Colonic mucosa (tissue), 4 donors: ENCODE results near the gene GUCA2B. TPM values are rescaled to one million over a fixed set of nuclear protein-coding genes. Genes with fewer than 3 reads are reported as not detected.

ENCODE experiments used
- DNase-seq: peaks from one replicate; pipeline ENCODE4 v3.0.0-alpha.2; 2020
- H3K27ac ChIP-seq: fragments of 200-600 bp; one replicate; pipeline ENCODE4 v1.8.0; 2021
- H3K27me3 ChIP-seq: fragments of 200-600 bp; one replicate; pipeline ENCODE4 v1.8.0; 2021
- H3K36me3 ChIP-seq: fragments of 200-600 bp; one replicate; pipeline ENCODE4 v1.8.0; 2021
- H3K4me1 ChIP-seq: fragments of 200-600 bp; one replicate; pipeline ENCODE4 v1.8.0; 2021; ENCODE audit warnings: mild to moderate bottlenecking
- H3K4me3 ChIP-seq: fragments of 200-600 bp; one replicate; pipeline ENCODE4 v1.8.0; 2021
- H3K9ac ChIP-seq, 2 donors: one replicate each; pipeline ENCODE4 v1.7.0; 2013; ENCODE audit warnings: control low read depth in 2 of 2, low read depth in 2 of 2, low read length in 2 of 2
- H3K9me3 ChIP-seq: fragments of 200-600 bp; one replicate; pipeline ENCODE4 v1.8.0; 2021
- CTCF ChIP-seq: fragments of 200-600 bp; IDR thresholded peaks from one replicate; pipeline ENCODE4 v1.8.0; 2022; ENCODE audit warnings: antibody characterized with exemption, mild to moderate bottlenecking
- intact Hi-C: fragments of 100-400 bp; cut with DNase I; formaldehyde crosslinking; loops from one replicate; pipeline ENCODE4 v1.14.1; 2022
- total RNA-seq, 2 donors: library from RNA; stranded (reverse); fragmentation: NEBNext Ultra II Directional in 1 of 2; extraction: Animal tissue kit (Norgen Biotek cat#: 25700) in 1 of 2; gene quantifications; one replicate each; pipeline ENCODE4 v1.2.1, GENCODE V29; 2021
- donor health status: healthy.
- donor health status: DM: no; HTN: no; CAD: no.
- donor health status: DM: no; HTN: no; CAD: no.

The GUCA2B gene
- total RNA-seq, 2 donors from 2014 or later, result 27.7 to 44.5 TPM

GRCh38 chr1:42142894-42143675 is 10.1 kb upstream of the GUCA2B start:
- intact Hi-C loops, result no loop called here
- Histone ChIP-seq H3K4me3 (no peak overlapping the region), H3K27me3 (no peaks in the 10 kb centered on the region), H3K27ac (no peak overlapping the region), H3K36me3 (no peaks in the 10 kb centered on the region), H3K9me3 (no peaks in the 10 kb centered on the region), H3K9ac (no peak overlapping the region), H3K4me1 (no peaks in the 10 kb centered on the region)
- TF ChIP-seq CTCF, result no peak
- DNase-seq, result no peak

- H3K4me1 ChIP-seq, result no peaks in the 10 kb centered on the region
- H3K9me3 ChIP-seq, result no peaks in the 10 kb centered on the region
- no peaks in the 10 kb centered on the region for H3K36me3 ChIP-seq
- H3K4me3 ChIP-seq, result no peak overlapping the region
- TF ChIP-seq CTCF, result no peak
- no peak for DNase-seq
- intact Hi-C loops, result no loop called here
- no peaks in the 10 kb centered on the region for H3K27me3 ChIP-seq
- no peak overlapping the region for H3K9ac ChIP-seq
- no peak overlapping the region for H3K27ac ChIP-seq
Observed at GRCh38 chr1:42143896-42144710, 9.1 kb upstream of the GUCA2B start.

DNA sequence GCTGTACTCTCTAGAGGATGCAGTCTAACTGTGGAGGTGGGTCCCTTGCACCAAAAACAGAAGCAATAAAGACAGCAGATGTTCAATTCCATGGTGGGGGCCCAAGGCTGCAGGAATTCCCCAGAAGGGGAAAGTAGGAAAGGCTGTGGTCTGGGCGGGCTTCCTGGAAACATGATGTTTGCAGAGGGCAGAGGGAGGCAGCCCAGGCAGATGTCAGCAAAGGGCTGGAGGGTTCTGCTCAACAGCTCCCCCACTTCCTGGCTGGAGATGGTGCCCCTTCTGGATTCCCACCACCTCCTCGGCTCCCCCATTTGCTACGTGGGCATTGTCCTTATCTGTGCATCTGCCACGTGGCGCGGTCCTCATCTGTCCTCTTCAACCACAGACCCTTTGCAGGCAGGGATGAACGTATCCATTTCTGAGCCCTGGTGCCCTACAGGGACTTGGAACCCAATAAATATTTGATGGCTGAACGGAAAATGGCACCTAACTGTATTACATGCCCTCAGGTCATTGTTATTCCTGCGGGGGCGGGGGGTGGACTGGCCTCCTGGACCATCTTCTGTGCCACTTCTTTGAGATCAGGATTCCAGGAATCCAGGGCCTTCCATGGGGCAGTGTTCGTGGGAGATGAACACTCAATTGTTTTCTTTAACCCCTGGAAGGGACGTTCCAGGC is 8.4 kb upstream of the GUCA2B start:
- H3K4me3 ChIP-seq, result no peak overlapping the region
- intact Hi-C loops, result no loop called here
- H3K9ac ChIP-seq, result no peak overlapping the region
- H3K36me3 ChIP-seq, result no peaks in the 10 kb centered on the region
- no peak overlapping the region for H3K27ac ChIP-seq
- no peak for TF ChIP-seq CTCF
- no peaks in the 10 kb centered on the region for H3K27me3 ChIP-seq
- H3K9me3 ChIP-seq, result no peaks in the 10 kb centered on the region
- no peak for DNase-seq
- no peaks in the 10 kb centered on the region for H3K4me1 ChIP-seq

- no peak overlapping the region for H3K27ac ChIP-seq
- H3K36me3 ChIP-seq, result no peaks in the 10 kb centered on the region
- H3K4me3 ChIP-seq, result no peak overlapping the region
- no peaks in the 10 kb centered on the region for H3K27me3 ChIP-seq
- DNase-seq, result no peak
- H3K9ac ChIP-seq, result no peak overlapping the region
- intact Hi-C loops, result no loop called here
- no peaks in the 10 kb centered on the region for H3K9me3 ChIP-seq
- no peak for TF ChIP-seq CTCF
- H3K4me1 ChIP-seq, result no peaks in the 10 kb centered on the region
Observed at GRCh38 chr1:42145389-42145716, 7.9 kb upstream of the GUCA2B start.

- Histone ChIP-seq H3K27ac (no peak overlapping the region), H3K27me3 (no peaks in the 10 kb centered on the region), H3K36me3 (no peaks in the 10 kb centered on the region), H3K9me3 (no peaks in the 10 kb centered on the region), H3K4me3 (no peak overlapping the region), H3K4me1 (no peaks in the 10 kb centered on the region), H3K9ac (no peak overlapping the region)
- no peak for DNase-seq
- intact Hi-C loops, result no loop called here
- TF ChIP-seq CTCF, result no peak
Observed at GRCh38 chr1:42145764-42146625, 7.2 kb upstream of the GUCA2B start.
